GM12872 (cell line): ENCODE results near the gene TRAPPC12.

ENCODE experiments used
- TF ChIP-seq, protein P1 (sequence below): IDR thresholded peaks from 3 replicates; pipeline ENCODE4 v1.5.1; 2011; ENCODE audit warnings: low read depth, mild to moderate bottlenecking, low read length, moderate library complexity; ENCODE audit not compliant: insufficient read depth

The TRAPPC12 gene

DNA sequence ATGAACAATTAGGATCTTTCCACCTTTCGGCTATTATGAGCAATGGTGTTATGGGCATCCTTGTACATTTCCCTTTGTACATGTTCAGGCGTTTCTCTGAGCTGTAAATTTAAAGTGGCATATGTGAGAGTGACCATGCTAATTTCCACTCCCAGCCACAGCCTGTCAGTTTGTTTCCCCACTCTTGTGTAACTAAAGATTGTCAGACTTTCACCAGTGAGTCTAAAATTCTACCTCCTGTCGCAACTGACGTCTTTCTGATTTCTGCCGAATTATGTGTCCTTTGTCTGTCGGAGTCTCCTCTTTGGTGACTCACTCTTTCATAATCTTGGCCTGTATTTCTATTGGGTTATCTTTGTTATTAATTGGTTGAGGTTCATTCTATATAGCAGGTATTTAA, 50.7 kb downstream of the TRAPPC12 start:
- TF ChIP-seq, protein P1, sequence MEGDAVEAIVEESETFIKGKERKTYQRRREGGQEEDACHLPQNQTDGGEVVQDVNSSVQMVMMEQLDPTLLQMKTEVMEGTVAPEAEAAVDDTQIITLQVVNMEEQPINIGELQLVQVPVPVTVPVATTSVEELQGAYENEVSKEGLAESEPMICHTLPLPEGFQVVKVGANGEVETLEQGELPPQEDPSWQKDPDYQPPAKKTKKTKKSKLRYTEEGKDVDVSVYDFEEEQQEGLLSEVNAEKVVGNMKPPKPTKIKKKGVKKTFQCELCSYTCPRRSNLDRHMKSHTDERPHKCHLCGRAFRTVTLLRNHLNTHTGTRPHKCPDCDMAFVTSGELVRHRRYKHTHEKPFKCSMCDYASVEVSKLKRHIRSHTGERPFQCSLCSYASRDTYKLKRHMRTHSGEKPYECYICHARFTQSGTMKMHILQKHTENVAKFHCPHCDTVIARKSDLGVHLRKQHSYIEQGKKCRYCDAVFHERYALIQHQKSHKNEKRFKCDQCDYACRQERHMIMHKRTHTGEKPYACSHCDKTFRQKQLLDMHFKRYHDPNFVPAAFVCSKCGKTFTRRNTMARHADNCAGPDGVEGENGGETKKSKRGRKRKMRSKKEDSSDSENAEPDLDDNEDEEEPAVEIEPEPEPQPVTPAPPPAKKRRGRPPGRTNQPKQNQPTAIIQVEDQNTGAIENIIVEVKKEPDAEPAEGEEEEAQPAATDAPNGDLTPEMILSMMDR = no peak

DNA sequence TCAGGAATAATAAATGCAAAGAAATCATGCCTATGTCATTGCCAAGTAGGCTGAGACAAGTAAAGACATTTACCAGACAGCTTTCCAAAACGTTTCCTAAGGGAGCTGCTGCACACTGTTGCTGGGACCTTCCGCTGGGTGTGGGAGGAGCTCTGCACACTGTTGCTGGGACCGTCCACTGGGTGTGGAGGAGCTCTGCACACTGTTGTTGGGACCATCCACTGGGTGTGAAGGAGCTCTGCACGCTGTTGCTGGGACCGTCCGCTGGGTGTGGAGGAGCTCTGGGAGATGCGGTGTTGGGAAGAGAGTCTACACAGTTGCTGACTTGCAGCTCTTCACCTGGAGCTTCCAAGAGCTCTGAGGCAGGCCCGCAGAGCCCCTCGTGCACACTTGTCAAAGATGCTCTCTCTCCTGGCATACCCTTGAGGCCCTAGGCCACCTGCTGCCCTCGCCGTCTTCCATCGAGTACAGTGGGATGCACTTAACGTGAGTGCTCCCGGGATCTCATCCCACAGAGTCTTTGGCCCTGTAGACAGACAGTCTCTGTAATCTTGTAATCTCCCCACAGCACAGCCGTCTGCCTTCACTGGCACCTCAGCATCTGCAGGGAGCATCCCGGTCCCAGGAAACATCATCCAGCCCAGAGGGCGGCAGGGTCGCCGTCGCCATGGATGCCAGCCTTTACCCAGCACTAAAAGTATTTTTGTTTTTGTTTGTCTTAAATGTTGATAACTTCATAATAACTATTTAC, 51.4 kb downstream of the TRAPPC12 start:
- TF ChIP-seq, protein P1 = no peak

DNA sequence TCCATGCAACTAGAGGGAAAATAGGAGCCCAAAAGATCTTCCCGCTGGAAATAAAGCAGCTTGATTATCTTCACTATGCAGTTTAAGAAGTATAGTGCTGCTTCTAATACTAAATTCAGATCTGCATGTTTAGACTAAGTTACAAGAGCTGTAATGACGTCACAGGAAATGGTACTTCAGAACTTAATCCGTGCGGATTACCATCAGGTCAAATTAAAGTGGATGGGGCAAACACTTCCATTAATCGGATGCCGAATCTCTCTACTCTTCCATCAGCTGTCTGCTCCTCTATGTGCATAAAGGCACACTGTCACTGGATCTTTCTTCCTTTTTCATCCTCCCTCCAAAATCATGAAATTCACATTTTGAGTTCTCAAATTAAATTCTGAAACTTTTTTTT, 52.6 kb downstream of the TRAPPC12 start:
- TF ChIP-seq, protein P1 = no peak

DNA sequence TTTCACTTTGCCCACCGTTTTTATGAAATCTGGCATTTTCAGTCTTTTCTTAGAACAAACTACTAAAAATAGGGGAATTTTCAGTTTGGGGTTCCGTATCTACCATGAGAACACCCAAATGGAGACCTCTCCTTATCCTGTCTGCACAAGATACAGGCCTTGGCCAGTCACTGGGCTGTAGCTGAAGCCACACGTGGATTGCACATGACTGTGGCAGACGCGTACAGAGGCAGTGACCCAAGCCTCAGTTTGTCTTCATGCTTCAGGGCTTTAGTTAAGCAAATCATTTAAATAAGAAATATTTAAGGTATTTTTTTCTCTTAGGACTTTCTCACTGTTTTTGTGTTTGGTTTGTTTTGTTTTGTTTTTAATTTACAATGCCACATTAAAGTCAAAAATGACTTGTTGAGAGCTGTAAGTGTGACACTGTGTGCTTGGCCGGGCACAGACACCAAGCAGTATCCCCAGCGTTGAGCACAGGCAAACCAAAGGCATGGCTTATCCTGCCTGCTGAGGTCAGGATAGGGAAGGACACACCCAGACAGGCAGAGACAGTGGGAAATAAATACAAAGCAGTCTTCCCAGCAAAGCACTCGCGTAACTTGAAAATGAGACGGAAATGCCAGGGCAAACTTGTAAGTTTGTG, 53.3 kb downstream of the TRAPPC12 start:
- TF ChIP-seq, protein P1 = no peak

DNA sequence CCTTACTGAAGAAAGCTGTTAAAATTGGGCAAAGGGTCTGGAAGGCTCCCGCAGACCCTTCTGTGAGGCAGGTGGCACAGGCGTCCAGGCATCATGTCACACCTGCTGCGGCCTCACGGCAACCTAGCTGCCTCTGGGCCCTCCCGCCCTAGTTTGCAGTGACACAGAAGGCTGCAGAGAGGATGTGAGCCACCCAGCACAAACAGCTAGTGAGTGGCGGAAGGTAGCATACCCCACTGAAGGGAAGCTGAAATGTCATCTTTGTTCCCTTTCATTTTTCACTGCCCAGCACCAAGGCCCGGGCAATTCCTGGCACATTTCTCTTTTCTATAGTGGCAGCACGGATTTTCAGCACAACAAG, 53.8 kb downstream of the TRAPPC12 start:
- TF ChIP-seq, protein P1 = no peak

DNA sequence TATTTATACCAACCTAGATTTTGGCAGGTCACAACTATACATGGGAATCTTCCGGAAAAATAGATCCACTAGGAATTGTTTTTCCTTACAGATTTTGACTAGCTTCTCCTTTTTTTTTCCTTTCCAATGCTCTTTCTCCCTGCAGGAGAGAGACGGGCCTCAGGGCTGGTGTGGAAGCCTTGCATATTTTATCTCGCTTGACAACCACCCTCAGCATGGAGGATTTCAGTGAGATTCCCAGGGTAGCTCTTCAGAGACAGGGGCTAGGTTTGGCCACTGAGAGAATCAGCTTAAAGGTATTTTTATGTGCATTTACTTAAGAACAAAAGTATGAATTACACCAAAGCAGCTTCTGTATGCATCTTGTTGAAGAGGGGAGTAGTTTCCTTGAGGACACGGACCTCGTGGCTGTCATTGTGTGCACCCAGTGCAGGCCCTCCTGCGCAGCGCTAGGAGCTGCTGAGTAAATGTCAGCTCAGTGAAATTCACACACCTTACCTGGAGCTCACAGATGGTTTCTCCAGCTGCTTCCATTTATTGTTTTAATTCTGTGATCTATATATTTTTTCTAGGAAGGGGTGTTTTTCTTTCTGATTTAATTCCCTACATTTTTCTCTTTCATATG, 54.4 kb downstream of the TRAPPC12 start:
- TF ChIP-seq, protein P1 = no peak

DNA sequence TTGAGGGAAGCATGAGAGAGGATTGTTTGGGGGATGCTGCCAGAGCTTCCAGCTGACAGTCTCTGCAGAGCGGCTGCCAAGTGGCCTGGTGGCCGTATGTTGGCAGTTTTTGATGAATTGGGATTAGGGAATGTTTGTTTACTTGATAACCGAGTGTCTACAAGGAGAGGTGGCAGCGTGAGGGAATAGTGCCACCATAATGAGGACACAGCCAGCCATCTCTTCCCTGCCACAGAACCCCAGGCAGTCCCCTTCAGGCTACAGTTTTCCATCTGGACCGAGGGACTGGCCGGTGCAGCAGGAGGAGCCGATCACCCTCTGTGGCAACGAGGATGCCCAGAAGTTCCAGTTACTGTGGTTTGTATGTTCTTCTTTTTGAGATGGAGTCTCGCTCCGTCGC, 55.2 kb downstream of the TRAPPC12 start:
- TF ChIP-seq, protein P1 = no peak
